Smooth muscle cell (in vitro differentiated cells): ENCODE data around the gene TMEM145. TPM values are rescaled to one million over a fixed set of nuclear protein-coding genes. Genes with fewer than 3 reads are reported as not detected.
"Not testable (repeated sequence)": the region's sequence is repeated elsewhere in the genome, so short reads cannot be mapped to it uniquely, and the experiment has no call there.

Source experiments
- DNase-seq: peaks from one replicate; lab custom pipeline; 2025; ENCODE audit not compliant: unreplicated experiment; lab: John Stamatoyannopoulos, UW
- H2AFZ ChIP-seq: fragments of 200-600 bp; sonication (generic); 2 replicates; pipeline ENCODE4 v1.6.0; 2016; ENCODE audit warnings: antibody characterized with exemption, low read depth, mild to moderate bottlenecking
- H3F3A ChIP-seq: fragments of 200-600 bp; sonication (generic); 2 replicates; pipeline ENCODE4 v1.6.0; 2017; ENCODE audit warnings: antibody characterized with exemption, low read depth
- H3K27ac ChIP-seq: fragments of 200-600 bp; sonication (generic); 2 replicates; pipeline ENCODE4 v1.5.1; 2016; ENCODE audit warnings: low read depth, mild to moderate bottlenecking
- H3K27me3 ChIP-seq: fragments of 200-600 bp; sonication (generic); 2 replicates; pipeline ENCODE4 v1.6.1; 2016; ENCODE audit warnings: low read depth, mild to moderate bottlenecking
- H3K36me3 ChIP-seq: fragments of 200-600 bp; sonication (generic); 2 replicates; pipeline ENCODE4 v1.5.1; 2016; ENCODE audit warnings: low read depth
- H3K4me1 ChIP-seq: fragments of 200-600 bp; sonication (generic); 2 replicates; pipeline ENCODE4 v1.5.1; 2016; ENCODE audit warnings: low read depth
- H3K4me2 ChIP-seq: fragments of 200-600 bp; sonication (generic); 2 replicates; pipeline ENCODE4 v1.6.0; 2016; ENCODE audit warnings: mild to moderate bottlenecking
- H3K4me3 ChIP-seq: fragments of 200-600 bp; sonication (generic); 2 replicates; pipeline ENCODE4 v1.5.1; 2016; ENCODE audit warnings: mild to moderate bottlenecking
- H3K79me2 ChIP-seq: fragments of 200-600 bp; sonication (generic); 2 replicates; pipeline ENCODE4 v1.6.0; 2016; ENCODE audit warnings: low read depth, mild to moderate bottlenecking
- H3K9ac ChIP-seq: fragments of 200-600 bp; sonication (generic); 2 replicates; pipeline ENCODE4 v1.6.0; 2016; ENCODE audit warnings: low read depth
- H3K9me3 ChIP-seq: fragments of 200-600 bp; sonication (generic); replicated peaks from 2 replicates; pipeline ENCODE4 v1.5.1; 2016; ENCODE audit warnings: low read depth
- H4K20me1 ChIP-seq: fragments of 200-600 bp; sonication (generic); 2 replicates; pipeline ENCODE4 v1.6.0; 2016; ENCODE audit warnings: low read depth
- WGBS: methylation state at CpG from one replicate; pipeline ENCODE4 v1.1.7; 2016; ENCODE audit warnings: low lambda C conversion rate; 5-methylcytosine and 5-hydroxymethylcytosine counted together
- polyA plus RNA-seq: library from polyadenylated mRNA; unstranded; fragments of >200 nt; fragmentation: Nextera tagmentation; extraction: Ambion mirVana; gene quantifications from 2 replicates; pipeline ENCODE4 v1.2.1, GENCODE V29; 2016
- total RNA-seq: library from RNA; depleted of rRNA; stranded (reverse); fragments of >200 nt; gene quantifications from 2 replicates; pipeline ENCODE4 v1.2.3, GENCODE V29; 2014
- TF ChIP-seq, protein P1 (sequence below): fragments of 200-600 bp; sonication (generic); IDR thresholded peaks from 2 replicates; pipeline ENCODE4 v1.5.1; 2017; ENCODE audit warnings: borderline replicate concordance, mild to moderate bottlenecking, antibody characterized with exemption; ENCODE audit not compliant: insufficient read depth, poor library complexity, severe bottlenecking

The TMEM145 gene
- not detected in 2 replicates for total RNA-seq
- polyA plus RNA-seq, result 0.09 and 0.11 TPM in 2 replicates

DNA sequence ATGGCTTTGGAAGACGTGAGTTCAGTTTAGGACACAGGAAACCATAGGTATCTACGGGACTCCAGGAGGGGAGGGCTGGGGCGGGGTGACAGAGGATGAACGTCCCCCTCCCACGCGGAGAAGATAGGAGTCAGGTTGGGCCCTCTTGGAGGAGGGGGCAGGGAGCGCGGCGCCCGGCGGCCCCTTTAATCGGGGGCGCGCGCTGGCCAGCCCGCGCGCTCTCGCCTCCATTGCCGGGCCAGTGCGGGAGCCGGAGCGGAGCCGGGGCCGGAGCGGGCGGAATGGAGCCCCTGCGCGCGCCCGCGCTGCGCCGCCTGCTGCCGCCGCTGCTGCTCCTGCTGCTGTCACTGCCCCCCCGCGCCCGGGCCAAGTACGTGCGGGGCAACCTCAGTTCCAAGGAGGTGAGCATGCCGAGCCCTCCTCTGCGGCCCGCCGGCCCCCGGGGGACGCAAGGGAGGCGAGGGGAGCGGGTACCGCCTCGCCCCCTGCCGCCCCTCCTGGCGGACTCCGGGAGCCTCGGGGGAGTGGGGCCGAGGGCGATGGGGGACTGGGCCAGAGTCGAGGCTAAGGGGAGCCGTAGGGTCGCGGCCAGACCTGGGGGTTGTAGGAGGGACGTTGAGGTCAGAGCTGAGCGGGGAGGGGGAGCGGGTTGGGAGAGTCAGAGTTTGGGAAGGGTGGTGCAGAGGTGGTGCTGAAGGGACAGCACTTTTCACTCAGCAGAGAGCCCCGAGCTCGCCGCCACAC is at the start of gene TMEM145:
TMEM145 (plus strand) TSS at position 214 of the 744 bp plus-strand sequence; CDS start at position 282, 68 bp downstream.
- Histone ChIP-seq H3F3A (no peaks in the 10 kb centered on the region), H3K36me3 (no peaks in the 10 kb centered on the region), H4K20me1 (no peaks in the 10 kb centered on the region), H3K9ac (no peak within 1 kb of the TSS), H3K27ac (no peak within 1 kb of the TSS), H3K79me2 (no peaks in the 10 kb centered on the region), H3K9me3 (no peaks in the 10 kb centered on the region), H3K4me2 (peak within 1 kb of the TSS; percentile 99), H2AFZ (no peak within 1 kb of the TSS), H3K4me1 (no peaks in the 10 kb centered on the region), H3K27me3 (peaks cover 23% of the 10 kb centered on the region), H3K4me3 (peak within 1 kb of the TSS; percentile 66)
- TF ChIP-seq, protein P1, sequence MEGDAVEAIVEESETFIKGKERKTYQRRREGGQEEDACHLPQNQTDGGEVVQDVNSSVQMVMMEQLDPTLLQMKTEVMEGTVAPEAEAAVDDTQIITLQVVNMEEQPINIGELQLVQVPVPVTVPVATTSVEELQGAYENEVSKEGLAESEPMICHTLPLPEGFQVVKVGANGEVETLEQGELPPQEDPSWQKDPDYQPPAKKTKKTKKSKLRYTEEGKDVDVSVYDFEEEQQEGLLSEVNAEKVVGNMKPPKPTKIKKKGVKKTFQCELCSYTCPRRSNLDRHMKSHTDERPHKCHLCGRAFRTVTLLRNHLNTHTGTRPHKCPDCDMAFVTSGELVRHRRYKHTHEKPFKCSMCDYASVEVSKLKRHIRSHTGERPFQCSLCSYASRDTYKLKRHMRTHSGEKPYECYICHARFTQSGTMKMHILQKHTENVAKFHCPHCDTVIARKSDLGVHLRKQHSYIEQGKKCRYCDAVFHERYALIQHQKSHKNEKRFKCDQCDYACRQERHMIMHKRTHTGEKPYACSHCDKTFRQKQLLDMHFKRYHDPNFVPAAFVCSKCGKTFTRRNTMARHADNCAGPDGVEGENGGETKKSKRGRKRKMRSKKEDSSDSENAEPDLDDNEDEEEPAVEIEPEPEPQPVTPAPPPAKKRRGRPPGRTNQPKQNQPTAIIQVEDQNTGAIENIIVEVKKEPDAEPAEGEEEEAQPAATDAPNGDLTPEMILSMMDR, result no peak
- 1% methylated on average over 42 of the region's 67 CpGs for WGBS
- DNase-seq, result peak; percentile 25

DNA sequence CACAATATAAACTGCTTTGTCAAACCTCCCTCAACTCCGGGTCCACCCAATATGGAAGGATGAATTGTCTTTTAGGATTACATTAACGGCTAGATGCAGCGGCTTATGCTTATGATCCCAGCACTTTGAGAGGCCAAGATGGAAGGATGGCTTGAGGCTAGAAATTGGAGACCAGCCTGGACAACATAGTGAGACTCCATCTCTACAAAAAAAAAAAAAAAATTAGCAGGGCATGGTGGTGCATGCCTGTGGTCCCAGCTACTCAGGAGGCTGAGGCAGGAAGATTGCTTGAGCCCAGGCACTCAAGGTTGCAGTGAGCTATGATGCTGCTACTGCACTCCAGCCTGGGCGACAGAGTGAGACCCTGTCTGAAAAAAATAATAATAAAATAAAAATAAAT is 47.0 kb upstream of the TMEM145 start:
- H3K9me3 ChIP-seq, H2AFZ ChIP-seq, H3K27ac ChIP-seq, H3K36me3 ChIP-seq, H3K4me3 ChIP-seq, DNase-seq, H4K20me1 ChIP-seq, H3K9ac ChIP-seq, H3K4me2 ChIP-seq, H3K27me3 ChIP-seq, H3F3A ChIP-seq: not testable (repeated sequence)
- peaks cover 18% of the 10 kb centered on the region for H3K4me1 ChIP-seq
- H3K79me2 ChIP-seq, result peaks cover 17% of the 10 kb centered on the region
- 95% methylated on average over 4 of the region's 4 CpGs for WGBS

DNA sequence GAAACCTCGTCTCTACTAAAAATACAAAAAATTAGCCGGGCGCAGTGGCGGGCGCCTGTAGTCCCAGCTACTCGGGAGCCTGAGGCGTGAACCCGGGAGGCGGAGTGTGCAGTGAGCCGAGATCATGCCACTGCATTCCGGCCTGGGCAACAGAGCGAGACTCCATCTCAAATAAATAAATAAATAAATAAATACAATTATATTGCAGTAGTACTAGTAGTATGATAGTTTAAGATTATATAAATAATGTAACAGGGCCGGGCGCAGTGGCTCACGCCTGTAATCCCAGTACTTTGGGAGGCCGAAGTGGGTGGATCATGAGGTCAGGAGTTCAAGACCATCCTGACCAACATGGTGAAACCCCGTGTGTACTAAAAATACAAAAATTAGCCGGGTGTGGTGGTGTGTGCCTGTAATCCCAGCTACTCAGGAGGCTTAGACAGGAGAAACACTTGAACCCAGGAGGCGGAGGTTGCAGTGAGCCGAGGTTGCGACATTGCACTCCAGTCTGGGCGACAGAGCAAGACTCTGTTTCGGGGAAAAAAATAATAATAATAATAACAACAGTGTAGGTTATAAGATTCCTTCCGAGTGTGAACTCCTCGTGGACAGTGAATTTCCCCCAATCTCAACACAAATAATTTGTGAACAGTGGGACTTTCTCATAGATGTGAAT is 46.0 kb upstream of the TMEM145 start:
- not testable (repeated sequence) for DNase-seq, H4K20me1 ChIP-seq, H3F3A ChIP-seq, H3K27me3 ChIP-seq, H3K9ac ChIP-seq, H3K4me3 ChIP-seq, H3K9me3 ChIP-seq, H2AFZ ChIP-seq, H3K36me3 ChIP-seq
- WGBS, result 94% methylated on average over 25 of the region's 25 CpGs
- H3K4me1 ChIP-seq, result peaks cover 18% of the 10 kb centered on the region
- H3K79me2 ChIP-seq, result peaks cover 24% of the 10 kb centered on the region
- H3K4me2 ChIP-seq, result peak overlapping the region; percentile 87
- H3K27ac ChIP-seq, result peak overlapping the region; percentile 99

DNA sequence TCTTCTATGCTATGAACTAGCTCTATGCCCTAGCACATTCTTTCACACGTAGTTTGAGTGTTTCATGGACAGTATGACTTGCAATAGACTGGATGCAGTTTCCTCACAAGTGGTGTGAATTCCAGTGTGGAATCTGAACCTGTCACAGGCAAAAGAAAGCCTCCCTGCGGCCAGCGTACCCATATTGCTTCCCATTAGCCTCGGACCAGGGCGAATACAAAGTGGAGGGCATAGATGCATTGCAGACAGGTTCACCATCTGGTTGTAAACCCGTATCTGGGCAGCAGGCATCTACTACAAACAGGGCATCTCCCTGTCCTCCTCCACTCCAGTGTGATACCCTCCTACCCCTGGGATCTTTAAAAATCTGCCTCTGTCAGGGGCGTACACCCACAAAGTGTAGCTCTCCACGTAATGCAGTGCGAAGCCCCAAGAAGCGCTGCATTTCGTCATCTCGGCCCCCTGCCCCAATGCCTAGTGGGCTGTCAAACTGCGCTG is 45.4 kb upstream of the TMEM145 start:
- 18% methylated on average over 13 of the region's 13 CpGs for WGBS
- Histone ChIP-seq H3K79me2 (peaks cover 24% of the 10 kb centered on the region), H3K27ac (peak overlapping the region; percentile 99), H3K4me1 (peaks cover 18% of the 10 kb centered on the region), H3K9me3 (no peaks in the 10 kb centered on the region), H3K4me3 (peak overlapping the region; percentile 80), H3K36me3 (no peaks in the 10 kb centered on the region), H2AFZ (peak overlapping the region; percentile 88), H3K27me3 (no peaks in the 10 kb centered on the region), H3K9ac (peak overlapping the region; percentile 99), H3K4me2 (peak overlapping the region; percentile 87), H3F3A (no peaks in the 10 kb centered on the region), H4K20me1 (no peaks in the 10 kb centered on the region)
- TF ChIP-seq, protein P1, result no peak
- no peak for DNase-seq
